SK-N-SH (cell line): ENCODE measurements around the gene HSPA6.

Experiments
- CHD2 ChIP-seq: fragments of 150-350 bp; IDR thresholded peaks from 2 replicates; pipeline ENCODE4 v1.6.1; 2018; ENCODE audit warnings: low read length; ENCODE audit not compliant: partially characterized antibody
- JUND ChIP-seq: IDR thresholded peaks from 2 replicates; pipeline ENCODE4 v1.4.0; 2012
- MAX ChIP-seq: IDR thresholded peaks from 2 replicates; pipeline ENCODE4 v1.4.0; 2012; ENCODE audit warnings: low read depth
- RAD21 ChIP-seq: IDR thresholded peaks from 2 replicates; pipeline ENCODE4 v1.6.1; 2012; ENCODE audit warnings: mild to moderate bottlenecking, low read length
- TF ChIP-seq, protein P1 (sequence below): fragments of 200-600 bp; sonication (generic); IDR thresholded peaks from 2 replicates; pipeline ENCODE4 v1.6.1; 2017; ENCODE audit warnings: antibody characterized with exemption, mild to moderate bottlenecking, moderate library complexity

DNA sequence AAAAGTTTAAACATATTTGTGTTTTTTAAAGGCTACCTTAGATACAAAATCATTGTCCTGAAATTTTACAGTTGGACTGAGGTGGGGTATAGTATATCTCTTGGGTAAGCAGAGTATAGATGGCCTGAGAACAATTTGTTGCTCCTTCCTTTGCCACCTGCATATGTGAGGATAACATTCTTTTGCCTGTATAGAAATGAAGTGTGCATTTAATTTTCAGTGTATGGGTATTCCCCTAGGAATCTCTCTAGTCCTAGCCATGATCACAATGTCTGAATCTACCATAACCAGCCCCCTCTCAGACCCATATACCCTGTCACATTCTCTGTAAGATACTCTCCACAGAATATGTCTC is 21.0 kb upstream of the HSPA6 start:
- TF ChIP-seq RAD21 = no peak
- no peak for TF ChIP-seq CHD2
- TF ChIP-seq JUND = no peak
- TF ChIP-seq MAX = no peak
- TF ChIP-seq, protein P1, sequence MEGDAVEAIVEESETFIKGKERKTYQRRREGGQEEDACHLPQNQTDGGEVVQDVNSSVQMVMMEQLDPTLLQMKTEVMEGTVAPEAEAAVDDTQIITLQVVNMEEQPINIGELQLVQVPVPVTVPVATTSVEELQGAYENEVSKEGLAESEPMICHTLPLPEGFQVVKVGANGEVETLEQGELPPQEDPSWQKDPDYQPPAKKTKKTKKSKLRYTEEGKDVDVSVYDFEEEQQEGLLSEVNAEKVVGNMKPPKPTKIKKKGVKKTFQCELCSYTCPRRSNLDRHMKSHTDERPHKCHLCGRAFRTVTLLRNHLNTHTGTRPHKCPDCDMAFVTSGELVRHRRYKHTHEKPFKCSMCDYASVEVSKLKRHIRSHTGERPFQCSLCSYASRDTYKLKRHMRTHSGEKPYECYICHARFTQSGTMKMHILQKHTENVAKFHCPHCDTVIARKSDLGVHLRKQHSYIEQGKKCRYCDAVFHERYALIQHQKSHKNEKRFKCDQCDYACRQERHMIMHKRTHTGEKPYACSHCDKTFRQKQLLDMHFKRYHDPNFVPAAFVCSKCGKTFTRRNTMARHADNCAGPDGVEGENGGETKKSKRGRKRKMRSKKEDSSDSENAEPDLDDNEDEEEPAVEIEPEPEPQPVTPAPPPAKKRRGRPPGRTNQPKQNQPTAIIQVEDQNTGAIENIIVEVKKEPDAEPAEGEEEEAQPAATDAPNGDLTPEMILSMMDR = no peak
